ENCODE measurements around the gene CHORDC1.

CHORDC1 gene

GRCh38 chr11:90222459-90223247, at the start of gene CHORDC1:
TSS of gene CHORDC1 (minus strand) at chr11:90223049. CDS start at chr11:90222954, 95 bp downstream.
- no peak for TF ChIP-seq CTCF (IDR thresholded peaks at IDR 0.05; ENCODE audit: borderline replicate concordance, control extremely low read depth, extremely low read depth, insufficient read depth, missing control alignments)
- DNase-seq (ENCODE audit: low spot score): peak; percentile 90
- in situ Hi-C loops (cut with MboI; ENCODE audit: low sequenced_read_pairs, unreplicated experiment): no loop called here

- no peak for TF ChIP-seq CTCF (IDR thresholded peaks at IDR 0.05; ENCODE audit: borderline replicate concordance, control extremely low read depth, extremely low read depth, insufficient read depth, missing control alignments)
- in situ Hi-C loops (cut with MboI; ENCODE audit: low sequenced_read_pairs, unreplicated experiment): no loop called here
- no peak for DNase-seq (ENCODE audit: low spot score)
These were observed 34.3 kb upstream of the CHORDC1 start for GRCh38 chr11:90257158-90257525.

GRCh38 chr11:90256404-90257157, 33.7 kb upstream of the CHORDC1 start:
- DNase-seq (ENCODE audit: low spot score): no peak
- no peak for TF ChIP-seq CTCF (IDR thresholded peaks at IDR 0.05; ENCODE audit: borderline replicate concordance, control extremely low read depth, extremely low read depth, insufficient read depth, missing control alignments)
- in situ Hi-C loops (cut with MboI; ENCODE audit: low sequenced_read_pairs, unreplicated experiment): no loop called here

GRCh38 chr11:90254065-90254464, 31.2 kb upstream of the CHORDC1 start:
- in situ Hi-C loops (cut with MboI; ENCODE audit: low sequenced_read_pairs, unreplicated experiment): no loop called here
- no peak for DNase-seq (ENCODE audit: low spot score)
- no peak for TF ChIP-seq CTCF (IDR thresholded peaks at IDR 0.05; ENCODE audit: borderline replicate concordance, control extremely low read depth, extremely low read depth, insufficient read depth, missing control alignments)

GRCh38 chr11:90252053-90252452, 29.2 kb upstream of the CHORDC1 start:
- TF ChIP-seq CTCF (IDR thresholded peaks at IDR 0.05; ENCODE audit: borderline replicate concordance, control extremely low read depth, extremely low read depth, insufficient read depth, missing control alignments): no peak
- in situ Hi-C loops (cut with MboI; ENCODE audit: low sequenced_read_pairs, unreplicated experiment): no loop called here
- DNase-seq (ENCODE audit: low spot score): no peak

- DNase-seq (ENCODE audit: low spot score): no peak
- TF ChIP-seq CTCF (IDR thresholded peaks at IDR 0.05; ENCODE audit: borderline replicate concordance, control extremely low read depth, extremely low read depth, insufficient read depth, missing control alignments): no peak
- in situ Hi-C loops (cut with MboI; ENCODE audit: low sequenced_read_pairs, unreplicated experiment): no loop called here
These were observed 28.8 kb upstream of the CHORDC1 start for GRCh38 chr11:90251599-90251998.
